ENCODE data around the gene COL6A2. TPM values are rescaled to one million over a fixed set of nuclear protein-coding genes. Genes with fewer than 3 reads are reported as not detected.

The COL6A2 gene
- polyA plus RNA-seq, 3 donors, result 0.01 TPM; not detected in 2

DNA sequence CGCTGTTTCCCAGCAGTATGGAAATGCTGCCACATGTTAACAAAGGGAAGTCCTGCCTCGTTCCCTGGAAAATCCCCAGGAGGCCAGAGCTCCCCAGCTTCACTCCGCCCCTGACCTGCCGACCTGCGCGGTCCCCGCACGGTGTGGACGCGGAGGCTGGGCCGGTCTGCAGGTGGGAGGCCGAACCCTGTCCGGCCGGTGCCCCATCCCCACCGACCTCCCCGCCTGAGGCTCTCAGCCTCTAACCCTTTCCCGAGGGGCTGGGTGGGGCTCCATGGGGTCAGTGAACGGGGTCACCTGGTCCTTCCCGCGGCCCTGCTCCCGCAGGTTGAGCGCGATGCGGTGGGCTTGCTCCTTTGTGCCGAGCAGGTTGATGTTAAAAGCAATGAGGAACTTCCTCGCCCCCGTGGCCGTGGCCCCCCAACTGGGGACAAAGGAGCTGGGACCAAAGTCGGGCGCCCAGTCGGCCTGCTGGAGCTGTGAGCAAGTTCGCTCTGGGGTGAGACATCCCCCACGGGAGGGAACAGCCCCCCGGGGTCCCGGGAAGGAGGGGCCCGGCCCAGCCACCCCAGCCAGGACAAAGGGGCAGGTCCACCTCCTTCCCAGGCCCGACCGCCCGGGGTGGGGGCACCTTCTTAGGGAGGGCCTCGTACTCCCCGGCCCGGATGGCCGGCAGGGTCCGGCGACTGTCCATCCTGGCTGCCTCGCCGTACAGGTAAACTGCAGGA lies 53.5 kb downstream of the COL6A2 start:
- no peak for DNase-seq
- H3K9me3 Mint-ChIP-seq, result no peaks in the 10 kb centered on the region
- no peaks in the 10 kb centered on the region for H3K4me1 Mint-ChIP-seq
- intact Hi-C loops (cut with micrococcal nuclease), result no loop called here
- no peaks in the 10 kb centered on the region for H3K36me3 Mint-ChIP-seq
- Histone ChIP-seq H3K27ac (ENCODE audit: low read depth in 1 of 2, low read length in 2 of 2) (no peak overlapping the region), H3K4me3 (replicated peaks in 1 of 3; ENCODE audit: low read depth in 2 of 3, low read length in 3 of 3) (no peak overlapping the region), H3K27me3 (ENCODE audit: control insufficient read depth in 2 of 2, insufficient read depth in 2 of 2, low read length in 2 of 2) (no peaks in the 10 kb centered on the region), H4K20me1 (ENCODE audit: insufficient read depth, low read length) (no peaks in the 10 kb centered on the region), H3K9ac (ENCODE audit: insufficient read depth, low read length, poor library complexity, severe bottlenecking) (no peak overlapping the region), H3K4me1 (ENCODE audit: control insufficient read depth in 1 of 2, insufficient read depth in 2 of 2, low read length in 2 of 2) (no peaks in the 10 kb centered on the region), H3K36me3 (replicated peaks in 1 of 2; ENCODE audit: control insufficient read depth in 1 of 2, insufficient read depth in 2 of 2, low read length in 2 of 2) (no peaks in the 10 kb centered on the region), H3K9me3 (replicated peaks in 1 of 2; ENCODE audit: control insufficient read depth in 1 of 2, insufficient read depth in 1 of 2, low read length in 2 of 2) (no peaks in the 10 kb centered on the region), H3K79me2 (ENCODE audit: insufficient read depth, low read length) (no peaks in the 10 kb centered on the region), H3K4me2 (replicated peaks; ENCODE audit: extremely low read depth, low read length, poor library complexity, severe bottlenecking) (no peak overlapping the region), H2AFZ (ENCODE audit: insufficient read depth, low read depth, low read length, poor library complexity, severe bottlenecking) (no peak overlapping the region)
- H3K27ac Mint-ChIP-seq, result no peak overlapping the region
- WGBS (ENCODE audit: insufficient coverage), result 95% methylated on average over 42 of the region's 47 CpGs
- H3K27me3 Mint-ChIP-seq (ENCODE audit: low read depth in 3 of 3), result peaks cover 0 to 3% (median 2%) of the 10 kb centered on the region in 3 donors
- no peak overlapping the region for H3K4me3 Mint-ChIP-seq
- TF ChIP-seq, protein P1, sequence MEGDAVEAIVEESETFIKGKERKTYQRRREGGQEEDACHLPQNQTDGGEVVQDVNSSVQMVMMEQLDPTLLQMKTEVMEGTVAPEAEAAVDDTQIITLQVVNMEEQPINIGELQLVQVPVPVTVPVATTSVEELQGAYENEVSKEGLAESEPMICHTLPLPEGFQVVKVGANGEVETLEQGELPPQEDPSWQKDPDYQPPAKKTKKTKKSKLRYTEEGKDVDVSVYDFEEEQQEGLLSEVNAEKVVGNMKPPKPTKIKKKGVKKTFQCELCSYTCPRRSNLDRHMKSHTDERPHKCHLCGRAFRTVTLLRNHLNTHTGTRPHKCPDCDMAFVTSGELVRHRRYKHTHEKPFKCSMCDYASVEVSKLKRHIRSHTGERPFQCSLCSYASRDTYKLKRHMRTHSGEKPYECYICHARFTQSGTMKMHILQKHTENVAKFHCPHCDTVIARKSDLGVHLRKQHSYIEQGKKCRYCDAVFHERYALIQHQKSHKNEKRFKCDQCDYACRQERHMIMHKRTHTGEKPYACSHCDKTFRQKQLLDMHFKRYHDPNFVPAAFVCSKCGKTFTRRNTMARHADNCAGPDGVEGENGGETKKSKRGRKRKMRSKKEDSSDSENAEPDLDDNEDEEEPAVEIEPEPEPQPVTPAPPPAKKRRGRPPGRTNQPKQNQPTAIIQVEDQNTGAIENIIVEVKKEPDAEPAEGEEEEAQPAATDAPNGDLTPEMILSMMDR (IDR thresholded peaks at IDR 0.05), result no peak

DNA sequence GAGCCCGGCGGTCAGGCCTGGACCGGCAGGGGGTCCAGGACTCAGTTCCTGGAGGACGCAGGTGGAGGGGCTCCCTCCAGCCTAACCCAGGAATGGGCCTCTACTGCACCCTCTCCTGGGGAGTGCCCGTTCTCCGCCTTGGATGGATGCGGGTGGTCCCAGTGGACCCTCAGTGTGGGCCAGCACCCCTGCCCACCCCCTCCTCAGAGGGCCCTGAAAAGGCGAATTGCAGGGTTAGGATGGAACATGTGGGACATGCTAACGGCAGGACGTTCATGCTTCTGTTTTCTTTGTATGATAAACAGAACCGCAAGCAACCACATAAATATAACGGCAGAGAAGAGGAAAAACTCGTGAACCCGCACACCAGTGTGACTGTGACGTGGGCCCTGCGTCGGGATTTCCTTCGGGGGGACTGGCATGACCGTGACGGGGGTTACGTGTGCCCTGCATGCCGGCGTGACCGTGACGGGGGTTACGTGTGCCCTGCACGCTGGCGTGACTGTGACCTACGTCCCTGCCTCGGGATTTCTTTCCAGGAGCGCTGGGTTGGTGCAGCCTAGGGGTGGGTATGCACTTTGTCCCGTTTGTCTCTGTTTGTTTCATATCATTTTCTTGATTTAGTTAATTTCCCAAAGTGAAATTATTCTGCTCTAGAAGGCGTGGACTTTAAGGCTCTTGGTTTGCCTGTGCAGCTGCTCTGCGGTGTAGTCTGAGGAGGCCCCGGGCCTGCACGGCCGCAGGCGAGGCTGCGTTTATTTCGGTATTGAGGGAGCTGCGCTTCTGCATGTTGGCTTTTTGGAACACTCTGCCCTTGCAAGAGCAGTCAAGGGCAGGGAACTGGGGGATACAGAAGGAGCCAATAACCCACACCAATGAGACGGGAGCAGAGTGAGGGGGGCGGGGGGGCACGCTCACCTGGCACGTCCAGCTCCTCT lies 54.3 kb downstream of the COL6A2 start:
- TF ChIP-seq, protein P1 (IDR thresholded peaks at IDR 0.05), result no peak
- H3K36me3 Mint-ChIP-seq, result no peaks in the 10 kb centered on the region
- DNase-seq, result no peak
- H3K27me3 Mint-ChIP-seq (ENCODE audit: low read depth in 3 of 3), result peaks cover 0 to 4% (median 2%) of the 10 kb centered on the region in 3 donors
- no peaks in the 10 kb centered on the region for H3K9me3 ChIP-seq (replicated peaks in 1 of 2; ENCODE audit: control insufficient read depth in 1 of 2, insufficient read depth in 1 of 2, low read length in 2 of 2)
- H4K20me1 ChIP-seq (ENCODE audit: insufficient read depth, low read length), result no peaks in the 10 kb centered on the region
- no peaks in the 10 kb centered on the region for H3K4me1 Mint-ChIP-seq
- no peaks in the 10 kb centered on the region for H3K27me3 ChIP-seq (ENCODE audit: control insufficient read depth in 2 of 2, insufficient read depth in 2 of 2, low read length in 2 of 2)
- WGBS (ENCODE audit: insufficient coverage), result 97% methylated on average over 40 of the region's 45 CpGs
- no peak overlapping the region for H3K27ac Mint-ChIP-seq
- H3K36me3 ChIP-seq (replicated peaks in 1 of 2; ENCODE audit: control insufficient read depth in 1 of 2, insufficient read depth in 2 of 2, low read length in 2 of 2), result no peaks in the 10 kb centered on the region
- no peak overlapping the region for H3K9ac ChIP-seq (ENCODE audit: insufficient read depth, low read length, poor library complexity, severe bottlenecking)
- no peak overlapping the region for H3K4me3 ChIP-seq (replicated peaks in 1 of 3; ENCODE audit: low read depth in 2 of 3, low read length in 3 of 3)
- H3K4me3 Mint-ChIP-seq, result no peak overlapping the region
- H3K79me2 ChIP-seq (ENCODE audit: insufficient read depth, low read length), result no peaks in the 10 kb centered on the region
- H3K4me2 ChIP-seq (replicated peaks; ENCODE audit: extremely low read depth, low read length, poor library complexity, severe bottlenecking), result no peak overlapping the region
- H2AFZ ChIP-seq (ENCODE audit: insufficient read depth, low read depth, low read length, poor library complexity, severe bottlenecking), result no peak overlapping the region
- no peaks in the 10 kb centered on the region for H3K4me1 ChIP-seq (ENCODE audit: control insufficient read depth in 1 of 2, insufficient read depth in 2 of 2, low read length in 2 of 2)
- no peaks in the 10 kb centered on the region for H3K9me3 Mint-ChIP-seq
- H3K27ac ChIP-seq (ENCODE audit: low read depth in 1 of 2, low read length in 2 of 2), result no peak overlapping the region
- intact Hi-C loops (cut with micrococcal nuclease), result no loop called here

All from CD14-positive monocyte (primary cell).